ENCODE data around the gene GNG14. TPM values are rescaled to one million over a fixed set of nuclear protein-coding genes. Genes with fewer than 3 reads are reported as not detected.
A peak's percentile ranks its signal among the peaks of the same experiment; 100 is the strongest.

GNG14 gene
- total and polyA plus RNA-seq, 2 of the 13 experiments (the other 11 are each of a cell fraction or from before 2014, with no cell fraction given) = not detected

DNA sequence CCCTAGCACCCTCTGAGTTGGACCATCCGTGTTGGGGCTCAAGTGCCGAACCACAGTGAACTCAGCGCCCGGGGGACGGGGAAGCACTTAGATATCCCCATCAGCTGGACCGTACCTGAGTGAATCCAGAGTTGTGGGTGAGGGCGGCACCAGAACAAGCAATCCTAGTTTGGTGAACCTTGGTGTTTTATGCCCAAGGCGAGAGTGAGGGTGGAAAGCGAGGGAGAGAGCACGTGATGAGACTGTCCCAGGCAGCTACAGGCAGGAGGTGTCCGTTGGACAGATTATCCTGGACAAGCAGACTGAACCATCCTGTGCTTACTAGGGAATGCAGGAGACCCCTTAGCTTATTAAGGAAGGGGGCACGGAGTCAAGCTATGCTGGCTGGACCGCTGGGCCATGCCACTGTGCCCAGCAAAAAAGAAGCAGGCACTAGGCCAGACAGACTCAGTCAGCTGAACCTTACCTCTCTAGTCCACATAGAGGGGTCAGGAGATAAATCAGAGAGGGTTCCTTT lies 50.1 kb downstream of the GNG14 start (continued):
- TF ChIP-seq, protein P1, sequence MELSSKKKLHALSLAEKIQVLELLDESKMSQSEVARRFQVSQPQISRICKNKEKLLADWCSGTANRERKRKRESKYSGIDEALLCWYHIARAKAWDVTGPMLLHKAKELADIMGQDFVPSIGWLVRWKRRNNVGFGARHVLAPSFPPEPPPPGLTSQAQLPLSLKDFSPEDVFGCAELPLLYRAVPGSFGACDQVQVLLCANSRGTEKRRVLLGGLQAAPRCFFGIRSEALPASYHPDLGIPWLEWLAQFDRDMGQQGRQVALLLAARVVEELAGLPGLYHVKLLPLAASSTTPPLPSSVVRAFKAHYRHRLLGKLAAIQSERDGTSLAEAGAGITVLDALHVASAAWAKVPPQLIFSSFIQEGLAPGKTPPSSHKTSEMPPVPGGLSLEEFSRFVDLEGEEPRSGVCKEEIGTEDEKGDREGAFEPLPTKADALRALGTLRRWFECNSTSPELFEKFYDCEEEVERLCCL (CRISPR knock-in tag; IDR thresholded peaks at IDR 0.05; ENCODE audit: borderline replicate concordance) = no peak
- TF ChIP-seq SP140L (CRISPR knock-in tag; IDR thresholded peaks at IDR 0.05; ENCODE audit: borderline replicate concordance) = no peak
- no peak for TF ChIP-seq AGO2 (optimal IDR thresholded peaks at IDR 0.05; ENCODE audit: low read depth, low read length)
- TF ChIP-seq, protein P2, sequence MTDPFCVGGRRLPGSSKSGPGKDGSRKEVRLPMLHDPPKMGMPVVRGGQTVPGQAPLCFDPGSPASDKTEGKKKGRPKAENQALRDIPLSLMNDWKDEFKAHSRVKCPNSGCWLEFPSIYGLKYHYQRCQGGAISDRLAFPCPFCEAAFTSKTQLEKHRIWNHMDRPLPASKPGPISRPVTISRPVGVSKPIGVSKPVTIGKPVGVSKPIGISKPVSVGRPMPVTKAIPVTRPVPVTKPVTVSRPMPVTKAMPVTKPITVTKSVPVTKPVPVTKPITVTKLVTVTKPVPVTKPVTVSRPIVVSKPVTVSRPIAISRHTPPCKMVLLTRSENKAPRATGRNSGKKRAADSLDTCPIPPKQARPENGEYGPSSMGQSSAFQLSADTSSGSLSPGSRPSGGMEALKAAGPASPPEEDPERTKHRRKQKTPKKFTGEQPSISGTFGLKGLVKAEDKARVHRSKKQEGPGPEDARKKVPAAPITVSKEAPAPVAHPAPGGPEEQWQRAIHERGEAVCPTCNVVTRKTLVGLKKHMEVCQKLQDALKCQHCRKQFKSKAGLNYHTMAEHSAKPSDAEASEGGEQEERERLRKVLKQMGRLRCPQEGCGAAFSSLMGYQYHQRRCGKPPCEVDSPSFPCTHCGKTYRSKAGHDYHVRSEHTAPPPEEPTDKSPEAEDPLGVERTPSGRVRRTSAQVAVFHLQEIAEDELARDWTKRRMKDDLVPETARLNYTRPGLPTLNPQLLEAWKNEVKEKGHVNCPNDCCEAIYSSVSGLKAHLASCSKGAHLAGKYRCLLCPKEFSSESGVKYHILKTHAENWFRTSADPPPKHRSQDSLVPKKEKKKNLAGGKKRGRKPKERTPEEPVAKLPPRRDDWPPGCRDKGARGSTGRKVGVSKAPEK (CRISPR knock-in tag; IDR thresholded peaks at IDR 0.05; ENCODE audit: borderline replicate concordance) = no peak
- 0 out of 2 replicates have a peak, but pooled peaks have one; percentile 10 for TF ChIP-seq ARID2 (CRISPR knock-in tag; IDR thresholded peaks at IDR 0.05; ENCODE audit: borderline replicate concordance)

Small RNA genes lying within 50 kb of the gene (small RNA-seq; reads per million reads assigned to genes)
- 2.9 to 26.5 (median 11.6) reads per million in 3 experiments for gene SNORD41 (ENCODE audit: insufficient read depth in 2 of 3, insufficient read length in 3 of 3, low read depth in 2 of 3, low replicate concordance in 1 of 3)

Other genes with a start within 250 kb of the GNG14 start
- gene ZNF443, start 247.0 kb upstream of the GNG14 start, total RNA-seq (2016; rRNA removed; fragmentation: Illumina TruSeq; extraction: Trizol) = 19.0 and 24.2 TPM in 2 replicates
- gene ZNF443, start 247.0 kb upstream of the GNG14 start, polyA plus RNA-seq (2011; rRNA removed) = 3.5 and 3.6 TPM in 2 replicates
- gene ZNF709, start 203.2 kb upstream of the GNG14 start, total RNA-seq (2016; rRNA removed; fragmentation: Illumina TruSeq; extraction: Trizol) = 3.9 and 4.7 TPM in 2 replicates
- gene ZNF709, start 203.2 kb upstream of the GNG14 start, polyA plus RNA-seq (2011; rRNA removed) = 1.0 and 1.5 TPM in 2 replicates
- gene ZNF564, start 136.5 kb upstream of the GNG14 start, total RNA-seq (2016; rRNA removed; fragmentation: Illumina TruSeq; extraction: Trizol) = 11.1 and 11.2 TPM in 2 replicates
- gene ZNF564, start 136.5 kb upstream of the GNG14 start, polyA plus RNA-seq (2011; rRNA removed) = 2.3 and 2.4 TPM in 2 replicates
- gene ZNF490, start 77.2 kb upstream of the GNG14 start, total RNA-seq (2016; rRNA removed; fragmentation: Illumina TruSeq; extraction: Trizol) = 2.9 and 5.2 TPM in 2 replicates
- gene ZNF490, start 77.2 kb upstream of the GNG14 start, polyA plus RNA-seq (2011; rRNA removed) = 1.2 and 1.3 TPM in 2 replicates
- gene ZNF791, start 77.1 kb upstream of the GNG14 start, total RNA-seq (2016; rRNA removed; fragmentation: Illumina TruSeq; extraction: Trizol) = 17.4 and 21.3 TPM in 2 replicates
- gene ZNF791, start 77.1 kb upstream of the GNG14 start, polyA plus RNA-seq (2011; rRNA removed) = 10.1 and 12.8 TPM in 2 replicates
- gene MAN2B1, start 21.3 kb upstream of the GNG14 start, total RNA-seq (2016; rRNA removed; fragmentation: Illumina TruSeq; extraction: Trizol) = 10.8 and 23.8 TPM in 2 replicates
- gene MAN2B1, start 21.3 kb upstream of the GNG14 start, polyA plus RNA-seq (2011; rRNA removed) = 23.6 and 31.8 TPM in 2 replicates
- gene WDR83, start 21.2 kb upstream of the GNG14 start, total RNA-seq (2016; rRNA removed; fragmentation: Illumina TruSeq; extraction: Trizol) = 9.9 and 10.7 TPM in 2 replicates
- gene WDR83, start 21.2 kb upstream of the GNG14 start, polyA plus RNA-seq (2011; rRNA removed) = 4.5 and 5.4 TPM in 2 replicates
- 34.8 and 43.3 TPM in 2 replicates for gene DHPS, start 6.1 kb upstream of the GNG14 start, total RNA-seq (2016; rRNA removed; fragmentation: Illumina TruSeq; extraction: Trizol)
- 84.3 and 84.6 TPM in 2 replicates for gene DHPS, start 6.1 kb upstream of the GNG14 start, polyA plus RNA-seq (2011; rRNA removed)
- 4.6 and 6.1 TPM in 2 replicates for gene FBXW9, start 8.6 kb downstream of the GNG14 start, total RNA-seq (2016; rRNA removed; fragmentation: Illumina TruSeq; extraction: Trizol)
- gene FBXW9, start 8.6 kb downstream of the GNG14 start, polyA plus RNA-seq (2011; rRNA removed) = 5.7 and 7.0 TPM in 2 replicates
- 31.7 and 33.6 TPM in 2 replicates for gene TNPO2, start 35.9 kb downstream of the GNG14 start, total RNA-seq (2016; rRNA removed; fragmentation: Illumina TruSeq; extraction: Trizol)
- 61.0 and 76.1 TPM in 2 replicates for gene TNPO2, start 35.9 kb downstream of the GNG14 start, polyA plus RNA-seq (2011; rRNA removed)
- 159 and 179 TPM in 2 replicates for gene TRIR, start 46.7 kb downstream of the GNG14 start, total RNA-seq (2016; rRNA removed; fragmentation: Illumina TruSeq; extraction: Trizol)
- 160 and 166 TPM in 2 replicates for gene TRIR, start 46.7 kb downstream of the GNG14 start, polyA plus RNA-seq (2011; rRNA removed)
- 51.5 and 57.7 TPM in 2 replicates for gene GET3, start 49.5 kb downstream of the GNG14 start, total RNA-seq (2016; rRNA removed; fragmentation: Illumina TruSeq; extraction: Trizol)
- 59.4 and 67.5 TPM in 2 replicates for gene GET3, start 49.5 kb downstream of the GNG14 start, polyA plus RNA-seq (2011; rRNA removed)
- not detected in 2 replicates for gene BEST2, start 63.8 kb downstream of the GNG14 start, total RNA-seq (2016; rRNA removed; fragmentation: Illumina TruSeq; extraction: Trizol)
- not detected in 2 replicates for gene BEST2, start 63.8 kb downstream of the GNG14 start, polyA plus RNA-seq (2011; rRNA removed)
- gene HOOK2, start 87.6 kb downstream of the GNG14 start, total RNA-seq (2016; rRNA removed; fragmentation: Illumina TruSeq; extraction: Trizol) = 7.3 and 12.9 TPM in 2 replicates
- 9.2 and 11.1 TPM in 2 replicates for gene HOOK2, start 87.6 kb downstream of the GNG14 start, polyA plus RNA-seq (2011; rRNA removed)
- 4.9 and 7.7 TPM in 2 replicates for gene JUNB, start 103.5 kb downstream of the GNG14 start, total RNA-seq (2016; rRNA removed; fragmentation: Illumina TruSeq; extraction: Trizol)
- gene JUNB, start 103.5 kb downstream of the GNG14 start, polyA plus RNA-seq (2011; rRNA removed) = 8.2 and 15.9 TPM in 2 replicates
- gene PRDX2, start 113.8 kb downstream of the GNG14 start, total RNA-seq (2016; rRNA removed; fragmentation: Illumina TruSeq; extraction: Trizol) = 381 and 425 TPM in 2 replicates
- 218 and 238 TPM in 2 replicates for gene PRDX2, start 113.8 kb downstream of the GNG14 start, polyA plus RNA-seq (2011; rRNA removed)
- gene THSD8, start 114.1 kb downstream of the GNG14 start, total RNA-seq (2016; rRNA removed; fragmentation: Illumina TruSeq; extraction: Trizol) = 14.9 and 23.5 TPM in 2 replicates
- 4.8 and 5.2 TPM in 2 replicates for gene THSD8, start 114.1 kb downstream of the GNG14 start, polyA plus RNA-seq (2011; rRNA removed)
- 35.8 and 44.0 TPM in 2 replicates for gene RNASEH2A, start 118.6 kb downstream of the GNG14 start, total RNA-seq (2016; rRNA removed; fragmentation: Illumina TruSeq; extraction: Trizol)
- 18.4 and 25.1 TPM in 2 replicates for gene RNASEH2A, start 118.6 kb downstream of the GNG14 start, polyA plus RNA-seq (2011; rRNA removed)
- 0.27 TPM in 1 of 2 replicates, not detected in the other for gene RTBDN, start 146.6 kb downstream of the GNG14 start, total RNA-seq (2016; rRNA removed; fragmentation: Illumina TruSeq; extraction: Trizol)
- 0.35 and 0.48 TPM in 2 replicates for gene RTBDN, start 146.6 kb downstream of the GNG14 start, polyA plus RNA-seq (2011; rRNA removed)
- gene MAST1, start 150.5 kb downstream of the GNG14 start, total RNA-seq (2016; rRNA removed; fragmentation: Illumina TruSeq; extraction: Trizol) = 0.27 and 0.73 TPM in 2 replicates
- gene MAST1, start 150.5 kb downstream of the GNG14 start, polyA plus RNA-seq (2011; rRNA removed) = 4.7 and 5.6 TPM in 2 replicates
- 3.4 and 7.5 TPM in 2 replicates for gene DNASE2, start 193.5 kb downstream of the GNG14 start, total RNA-seq (2016; rRNA removed; fragmentation: Illumina TruSeq; extraction: Trizol)
- gene DNASE2, start 193.5 kb downstream of the GNG14 start, polyA plus RNA-seq (2011; rRNA removed) = 16.2 and 19.0 TPM in 2 replicates
- not detected in 2 replicates for gene KLF1, start 199.2 kb downstream of the GNG14 start, total RNA-seq (2016; rRNA removed; fragmentation: Illumina TruSeq; extraction: Trizol)
- gene KLF1, start 199.2 kb downstream of the GNG14 start, polyA plus RNA-seq (2011; rRNA removed) = not detected in 2 replicates
- 35.0 and 38.0 TPM in 2 replicates for gene GCDH, start 203.2 kb downstream of the GNG14 start, total RNA-seq (2016; rRNA removed; fragmentation: Illumina TruSeq; extraction: Trizol)
- gene GCDH, start 203.2 kb downstream of the GNG14 start, polyA plus RNA-seq (2011; rRNA removed) = 15.1 and 16.4 TPM in 2 replicates
- gene SYCE2, start 231.3 kb downstream of the GNG14 start, total RNA-seq (2016; rRNA removed; fragmentation: Illumina TruSeq; extraction: Trizol) = 0.09 TPM in 1 of 2 replicates, not detected in the other
- 0.25 and 0.40 TPM in 2 replicates for gene SYCE2, start 231.3 kb downstream of the GNG14 start, polyA plus RNA-seq (2011; rRNA removed)
- gene FARSA, start 245.7 kb downstream of the GNG14 start, total RNA-seq (2016; rRNA removed; fragmentation: Illumina TruSeq; extraction: Trizol) = 68.0 and 72.0 TPM in 2 replicates
- gene FARSA, start 245.7 kb downstream of the GNG14 start, polyA plus RNA-seq (2011; rRNA removed) = 25.9 and 37.0 TPM in 2 replicates